GM23338 (cell line): ENCODE data around the gene CYSRT1. TPM values are rescaled to one million over a fixed set of nuclear protein-coding genes. Genes with fewer than 3 reads are reported as not detected.

Experiments
- ATAC-seq: fragments of 200-7000 bp; cut with Tn5 transposase; 3 replicates; pipeline ENCODE4 v1.9.1; 2020
- DNase-seq: peaks from one replicate; pipeline ENCODE4 v3.0.0-alpha.2; 2015; ENCODE audit warnings: low spot score
- H2AFZ ChIP-seq: fragments of 200-600 bp; sonication (generic); 2 replicates; pipeline ENCODE4 v1.8.0; 2016; ENCODE audit warnings: antibody characterized with exemption, mild to moderate bottlenecking, moderate library complexity
- H3F3A ChIP-seq: fragments of 200-600 bp; sonication (generic); replicated peaks from 2 replicates; pipeline ENCODE4 v1.8.0; 2017; ENCODE audit warnings: antibody characterized with exemption, mixed run types, low read depth
- H3K27ac ChIP-seq: fragments of 200-600 bp; sonication (generic); 2 replicates; pipeline ENCODE4 v1.6.1; 2016; ENCODE audit warnings: low read depth
- H3K27me3 ChIP-seq: fragments of 200-600 bp; sonication (generic); 2 replicates; pipeline ENCODE4 v1.8.0; 2016; ENCODE audit warnings: mild to moderate bottlenecking, mixed run types, moderate library complexity; ENCODE audit not compliant: insufficient read depth
- H3K36me3 ChIP-seq: fragments of 200-600 bp; sonication (generic); 2 replicates; pipeline ENCODE4 v1.8.0; 2016; ENCODE audit warnings: mild to moderate bottlenecking; ENCODE audit not compliant: insufficient read depth
- H3K4me1 ChIP-seq: fragments of 200-600 bp; sonication (generic); 2 replicates; pipeline ENCODE4 v1.8.0; 2016; ENCODE audit warnings: mild to moderate bottlenecking, moderate library complexity; ENCODE audit not compliant: insufficient read depth
- H3K4me2 ChIP-seq: fragments of 200-600 bp; sonication (generic); 2 replicates; pipeline ENCODE4 v1.7.1; 2017; ENCODE audit warnings: mixed run types
- H3K4me3 ChIP-seq: fragments of 200-600 bp; sonication (generic); 2 replicates; pipeline ENCODE4 v1.6.1; 2016; ENCODE audit warnings: mixed run types
- H3K79me2 ChIP-seq: fragments of 200-600 bp; sonication (generic); replicated peaks from 2 replicates; pipeline ENCODE4 v1.8.0; 2017; ENCODE audit warnings: mild to moderate bottlenecking; ENCODE audit not compliant: insufficient read depth
- H3K9me2 ChIP-seq: fragments of 200-600 bp; sonication (generic); 2 replicates; pipeline ENCODE4 v1.8.0; 2017; ENCODE audit not compliant: insufficient read depth
- H4K20me1 ChIP-seq: fragments of 200-600 bp; sonication (generic); replicated peaks from 2 replicates; pipeline ENCODE4 v1.8.0; 2017; ENCODE audit warnings: mild to moderate bottlenecking; ENCODE audit not compliant: insufficient read depth
- H3K27ac Mint-ChIP-seq: 2 replicates; pipeline ENCODE4 v1.8.0; 2020; ENCODE audit warnings: inconsistent platforms, mild to moderate bottlenecking, moderate library complexity, mixed read lengths
- H3K27me3 Mint-ChIP-seq: 3 replicates; pipeline ENCODE4 v1.8.0; 2022; ENCODE audit warnings: low read depth, mild to moderate bottlenecking, moderate library complexity, mixed read lengths, inconsistent platforms; ENCODE audit not compliant: insufficient read depth, poor library complexity
- H3K36me3 Mint-ChIP-seq: 3 replicates; pipeline ENCODE4 v1.8.0; 2021; ENCODE audit warnings: low read depth, mild to moderate bottlenecking, inconsistent platforms, moderate library complexity, mixed read lengths
- H3K4me1 Mint-ChIP-seq: 3 replicates; pipeline ENCODE4 v1.8.0; 2020; ENCODE audit warnings: mild to moderate bottlenecking, inconsistent platforms, mixed read lengths
- H3K4me3 Mint-ChIP-seq: 3 replicates; pipeline ENCODE4 v1.8.0; 2021; ENCODE audit warnings: moderate library complexity, mild to moderate bottlenecking, inconsistent platforms, mixed read lengths
- H3K9me3 Mint-ChIP-seq: 3 replicates; pipeline ENCODE4 v1.8.0; 2020; ENCODE audit warnings: moderate library complexity, mild to moderate bottlenecking, inconsistent platforms, mixed read lengths
- CTCF ChIP-seq, 2 experiments: fragments of 200-600 bp in 1 of 2; sonication (generic) in 1 of 2; conservative IDR thresholded peaks; 2 replicates each; pipeline versions ENCODE4 v1.5.1 to v1.6.1; 2016 to 2017; ENCODE audit warnings: antibody characterized with exemption in 2 of 2, low read depth in 2 of 2, mild to moderate bottlenecking in 2 of 2, moderate library complexity in 1 of 2
- EZH2 ChIP-seq: fragments of 200-600 bp; sonication (generic); IDR thresholded peaks from one replicate; pipeline ENCODE4 v1.8.0; 2017; ENCODE audit warnings: antibody characterized with exemption, mild to moderate bottlenecking, low read depth; ENCODE audit not compliant: unreplicated experiment
- EZH2phosphoT487 ChIP-seq: fragments of 200-600 bp; sonication (generic); IDR thresholded peaks from one replicate; pipeline ENCODE4 v1.8.1; 2018; ENCODE audit warnings: antibody characterized with exemption; ENCODE audit not compliant: unreplicated experiment
- JUNB ChIP-seq: IDR thresholded peaks from one replicate; pipeline ENCODE4 v1.6.1; 2016; ENCODE audit warnings: antibody characterized with exemption; ENCODE audit not compliant: unreplicated experiment
- NANOG ChIP-seq: IDR thresholded peaks from 2 replicates; pipeline ENCODE4 v1.6.1; 2016; ENCODE audit warnings: antibody characterized with exemption, borderline replicate concordance
- POLR2AphosphoS5 ChIP-seq: IDR thresholded peaks from 2 replicates; pipeline ENCODE4 v1.6.1; 2016; ENCODE audit warnings: antibody characterized with exemption, low read depth
- REST ChIP-seq: IDR thresholded peaks from one replicate; pipeline ENCODE4 v1.6.1; 2018; ENCODE audit warnings: antibody characterized with exemption; ENCODE audit not compliant: unreplicated experiment
- ZNF114 ChIP-seq: fragments of 250-450 bp; sonication (Bioruptor Pico); IDR thresholded peaks from 2 replicates; pipeline ENCODE4 v1.5.0; 2020; ENCODE audit warnings: mild to moderate bottlenecking, moderate library complexity
- ZNF331 ChIP-seq: fragments of 250-450 bp; sonication (Bioruptor Pico); IDR thresholded peaks from 2 replicates; pipeline ENCODE4 v1.5.0; 2020; ENCODE audit warnings: low read depth, mild to moderate bottlenecking, moderate library complexity
- polyA plus RNA-seq: library from polyadenylated mRNA; unstranded; fragments of >200 nt; fragmentation: Nextera tagmentation; extraction: Ambion mirVana; gene quantifications from 2 replicates; pipeline ENCODE4 v1.2.1, GENCODE V29; 2016
- total RNA-seq: library from RNA; depleted of rRNA; stranded (reverse); fragments of >200 nt; shearing (Covaris generic); gene quantifications from 2 replicates; pipeline ENCODE4 v1.2.3, GENCODE V29; 2014
- TF ChIP-seq, protein P1 (sequence below): fragments of 250-450 bp; sonication (Bioruptor Pico); IDR thresholded peaks from 2 replicates; pipeline ENCODE4 v1.5.0; 2020; ENCODE audit warnings: mild to moderate bottlenecking, moderate library complexity

Gene CYSRT1
- total and polyA plus RNA-seq, 2 experiments from 2014 or later, result 2.0 to 3.2 TPM

DNA sequence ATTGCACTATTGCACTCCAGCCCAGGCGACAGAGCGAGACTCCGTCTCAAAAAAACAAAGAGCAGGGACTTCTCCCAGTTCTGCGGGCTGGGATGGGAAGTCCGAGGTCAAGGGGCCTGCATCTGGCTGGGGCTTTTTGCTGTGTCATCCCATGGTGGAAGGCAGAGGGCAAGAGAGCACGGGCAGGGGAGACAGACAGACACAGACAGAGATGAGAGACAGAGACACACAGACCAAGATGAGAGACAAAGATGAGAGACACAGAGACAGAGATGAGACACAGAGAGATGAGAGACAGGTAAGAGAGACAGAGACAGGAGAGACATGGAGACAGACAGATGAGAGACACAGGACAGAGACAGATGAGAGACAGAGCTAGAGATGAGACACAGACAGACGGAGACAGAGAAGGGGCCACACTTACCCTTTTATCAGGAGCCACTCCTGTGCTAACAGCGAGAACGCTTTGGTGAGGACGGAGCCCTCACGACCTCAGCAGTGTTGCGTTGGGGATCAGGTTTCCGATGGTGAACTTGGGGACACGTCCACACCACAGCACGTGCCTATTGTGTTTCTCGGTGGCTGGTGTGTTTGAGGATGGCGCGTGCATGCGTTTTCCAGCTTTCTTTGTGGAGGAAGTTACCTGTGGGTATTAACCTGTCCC lies 43.7 kb downstream of the CYSRT1 start (continued):
- no peak for TF ChIP-seq CTCF (conservative IDR thresholded peaks at IDR 0.05; ENCODE audit: low read depth in 2 of 2)
- TF ChIP-seq, protein P1, sequence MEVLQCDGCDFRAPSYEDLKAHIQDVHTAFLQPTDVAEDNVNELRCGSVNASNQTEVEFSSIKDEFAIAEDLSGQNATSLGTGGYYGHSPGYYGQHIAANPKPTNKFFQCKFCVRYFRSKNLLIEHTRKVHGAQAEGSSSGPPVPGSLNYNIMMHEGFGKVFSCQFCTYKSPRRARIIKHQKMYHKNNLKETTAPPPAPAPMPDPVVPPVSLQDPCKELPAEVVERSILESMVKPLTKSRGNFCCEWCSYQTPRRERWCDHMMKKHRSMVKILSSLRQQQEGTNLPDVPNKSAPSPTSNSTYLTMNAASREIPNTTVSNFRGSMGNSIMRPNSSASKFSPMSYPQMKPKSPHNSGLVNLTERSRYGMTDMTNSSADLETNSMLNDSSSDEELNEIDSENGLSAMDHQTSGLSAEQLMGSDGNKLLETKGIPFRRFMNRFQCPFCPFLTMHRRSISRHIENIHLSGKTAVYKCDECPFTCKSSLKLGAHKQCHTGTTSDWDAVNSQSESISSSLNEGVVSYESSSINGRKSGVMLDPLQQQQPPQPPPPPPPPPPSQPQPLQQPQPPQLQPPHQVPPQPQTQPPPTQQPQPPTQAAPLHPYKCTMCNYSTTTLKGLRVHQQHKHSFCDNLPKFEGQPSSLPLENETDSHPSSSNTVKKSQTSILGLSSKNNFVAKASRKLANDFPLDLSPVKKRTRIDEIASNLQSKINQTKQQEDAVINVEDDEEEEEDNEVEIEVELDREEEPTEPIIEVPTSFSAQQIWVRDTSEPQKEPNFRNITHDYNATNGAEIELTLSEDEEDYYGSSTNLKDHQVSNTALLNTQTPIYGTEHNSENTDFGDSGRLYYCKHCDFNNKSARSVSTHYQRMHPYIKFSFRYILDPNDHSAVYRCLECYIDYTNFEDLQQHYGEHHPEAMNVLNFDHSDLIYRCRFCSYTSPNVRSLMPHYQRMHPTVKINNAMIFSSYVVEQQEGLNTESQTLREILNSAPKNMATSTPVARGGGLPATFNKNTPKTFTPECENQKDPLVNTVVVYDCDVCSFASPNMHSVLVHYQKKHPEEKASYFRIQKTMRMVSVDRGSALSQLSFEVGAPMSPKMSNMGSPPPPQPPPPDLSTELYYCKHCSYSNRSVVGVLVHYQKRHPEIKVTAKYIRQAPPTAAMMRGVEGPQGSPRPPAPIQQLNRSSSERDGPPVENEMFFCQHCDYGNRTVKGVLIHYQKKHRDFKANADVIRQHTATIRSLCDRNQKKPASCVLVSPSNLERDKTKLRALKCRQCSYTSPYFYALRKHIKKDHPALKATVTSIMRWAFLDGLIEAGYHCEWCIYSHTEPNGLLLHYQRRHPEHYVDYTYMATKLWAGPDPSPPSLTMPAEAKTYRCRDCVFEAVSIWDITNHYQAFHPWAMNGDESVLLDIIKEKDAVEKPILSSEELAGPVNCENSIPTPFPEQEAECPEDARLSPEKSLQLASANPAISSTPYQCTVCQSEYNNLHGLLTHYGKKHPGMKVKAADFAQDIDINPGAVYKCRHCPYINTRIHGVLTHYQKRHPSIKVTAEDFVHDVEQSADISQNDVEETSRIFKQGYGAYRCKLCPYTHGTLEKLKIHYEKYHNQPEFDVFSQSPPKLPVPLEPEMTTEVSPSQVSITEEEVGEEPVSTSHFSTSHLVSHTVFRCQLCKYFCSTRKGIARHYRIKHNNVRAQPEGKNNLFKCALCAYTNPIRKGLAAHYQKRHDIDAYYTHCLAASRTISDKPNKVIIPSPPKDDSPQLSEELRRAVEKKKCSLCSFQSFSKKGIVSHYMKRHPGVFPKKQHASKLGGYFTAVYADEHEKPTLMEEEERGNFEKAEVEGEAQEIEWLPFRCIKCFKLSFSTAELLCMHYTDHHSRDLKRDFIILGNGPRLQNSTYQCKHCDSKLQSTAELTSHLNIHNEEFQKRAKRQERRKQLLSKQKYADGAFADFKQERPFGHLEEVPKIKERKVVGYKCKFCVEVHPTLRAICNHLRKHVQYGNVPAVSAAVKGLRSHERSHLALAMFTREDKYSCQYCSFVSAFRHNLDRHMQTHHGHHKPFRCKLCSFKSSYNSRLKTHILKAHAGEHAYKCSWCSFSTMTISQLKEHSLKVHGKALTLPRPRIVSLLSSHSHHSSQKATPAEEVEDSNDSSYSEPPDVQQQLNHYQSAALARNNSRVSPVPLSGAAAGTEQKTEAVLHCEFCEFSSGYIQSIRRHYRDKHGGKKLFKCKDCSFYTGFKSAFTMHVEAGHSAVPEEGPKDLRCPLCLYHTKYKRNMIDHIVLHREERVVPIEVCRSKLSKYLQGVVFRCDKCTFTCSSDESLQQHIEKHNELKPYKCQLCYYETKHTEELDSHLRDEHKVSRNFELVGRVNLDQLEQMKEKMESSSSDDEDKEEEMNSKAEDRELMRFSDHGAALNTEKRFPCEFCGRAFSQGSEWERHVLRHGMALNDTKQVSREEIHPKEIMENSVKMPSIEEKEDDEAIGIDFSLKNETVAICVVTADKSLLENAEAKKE, result no peak

- peaks cover 32% of the 10 kb centered on the region for H3K36me3 Mint-ChIP-seq
- no peak overlapping the region for H3K4me2 ChIP-seq
- no peak overlapping the region for H3K4me3 ChIP-seq
- DNase-seq (no peak), ATAC-seq (no peak)
- H3K36me3 ChIP-seq, result peaks cover 10% of the 10 kb centered on the region; the same call in 1 of the 2 replicates
- peaks cover 12% of the 10 kb centered on the region for H3K4me1 Mint-ChIP-seq
- no peaks in the 10 kb centered on the region for H3K27me3 ChIP-seq
- H3K4me1 ChIP-seq, result no peaks in the 10 kb centered on the region
- no peak overlapping the region for H3K4me3 Mint-ChIP-seq
- no peak overlapping the region for H3K27ac ChIP-seq
- H3K27me3 Mint-ChIP-seq, result peaks cover 16% of the 10 kb centered on the region
- H2AFZ ChIP-seq, result no peak overlapping the region
- H3K9me2 ChIP-seq, result no peaks in the 10 kb centered on the region
- H4K20me1 ChIP-seq, result 0 out of 2 replicates have a peak, but pooled peaks cover 9% of the 10 kb centered on the region
- H3K79me2 ChIP-seq, result no peaks in the 10 kb centered on the region
- H3F3A ChIP-seq, result no peaks in the 10 kb centered on the region
- H3K9me3 Mint-ChIP-seq, result no peaks in the 10 kb centered on the region
- peak overlapping the region; percentile 59; the same call in 1 of the 2 replicates for H3K27ac Mint-ChIP-seq
- no peak for TF ChIP-seq ZNF331 (CRISPR knock-in tag)
- TF ChIP-seq REST, result no peak
- TF ChIP-seq ZNF114 (CRISPR knock-in tag), result no peak
- TF ChIP-seq JUNB, result no peak
- no peak for TF ChIP-seq EZH2phosphoT487
- TF ChIP-seq POLR2AphosphoS5, result no peak
- no peak for TF ChIP-seq EZH2
- TF ChIP-seq NANOG, result no peak
These were observed 44.3 kb downstream of the CYSRT1 start for GRCh38 chr9:137269231-137269772.
